Upper lobe of left lung (tissue), 4 donors: ENCODE results near the gene DTWD2.

Experiments
- CTCF ChIP-seq, 6 experiments: fragments of 450-650 bp in 4 of 6; fragments of 200-600 bp in 2 of 6; sonication (generic) in 2 of 6; IDR thresholded peaks; one replicate each; pipeline ENCODE4 v1.5.1; 2016 to 2019; ENCODE audit warnings: antibody characterized with exemption in 6 of 6
- EP300 ChIP-seq, 4 donors: sonication (generic); formaldehyde crosslinking; IDR thresholded peaks; one replicate each; pipeline ENCODE4 v1.5.1; 2017; ENCODE audit warnings: antibody characterized with exemption in 4 of 4, control low read depth in 2 of 4
- POLR2A ChIP-seq, 4 donors: fragments of 450-650 bp; IDR thresholded peaks; one replicate each; pipeline ENCODE4 v1.5.1; 2016 to 2017; ENCODE audit warnings: antibody characterized with exemption in 4 of 4, mild to moderate bottlenecking in 2 of 4

GRCh38 chr5:118933703-118934102, 54.6 kb downstream of the DTWD2 start:
- no peak for TF ChIP-seq CTCF (IDR thresholded peaks at IDR 0.05)
- TF ChIP-seq POLR2A (IDR thresholded peaks at IDR 0.05): no peak
- no peak for TF ChIP-seq EP300 (IDR thresholded peaks at IDR 0.05)
